Neural cell (in vitro differentiated cells): Measurements from ENCODE around the gene CDKN1B. TPM values are rescaled to one million over a fixed set of nuclear protein-coding genes. Genes with fewer than 3 reads are reported as not detected.

Experiments
- H2AFZ ChIP-seq: fragments of 200-600, 300-800 bp; sonication (generic), shearing (Covaris generic); 2 replicates; pipeline ENCODE4 v1.6.0; 2014; ENCODE audit warnings: low read depth, mild to moderate bottlenecking, antibody characterized with exemption, low read length, moderate library complexity
- H3F3A ChIP-seq: fragments of 200-600 bp; shearing (Covaris generic); 2 replicates; pipeline ENCODE4 v1.6.1; 2016; ENCODE audit warnings: mild to moderate bottlenecking, moderate library complexity, mixed read lengths, antibody characterized with exemption, low read length; ENCODE audit not compliant: insufficient read depth, poor library complexity, severe bottlenecking
- H3K27ac ChIP-seq: fragments of 200-600, 300-800 bp; sonication (generic), shearing (Covaris generic); 2 replicates; pipeline ENCODE4 v1.5.1; 2014; ENCODE audit warnings: mild to moderate bottlenecking, low read length, moderate library complexity
- H3K27me3 ChIP-seq: fragments of 300-800, 200-600 bp; sonication (generic), shearing (Covaris generic); 2 replicates; pipeline ENCODE4 v1.6.0; 2014; ENCODE audit warnings: mild to moderate bottlenecking, low read depth, low read length, moderate library complexity; ENCODE audit not compliant: insufficient read depth
- H3K36me3 ChIP-seq: fragments of 300-800, 200-600 bp; sonication (generic), shearing (Covaris generic); 2 replicates; pipeline ENCODE4 v1.5.1; 2014; ENCODE audit warnings: mild to moderate bottlenecking, antibody characterized with exemption, low read length, moderate library complexity; ENCODE audit not compliant: insufficient read depth
- H3K4me2 ChIP-seq: fragments of 300-800, 200-600 bp; sonication (generic), shearing (Covaris generic); 2 replicates; pipeline ENCODE4 v1.6.0; 2014; ENCODE audit warnings: mild to moderate bottlenecking, low read length
- H3K4me3 ChIP-seq: fragments of 300-800, 200-600 bp; sonication (generic), shearing (Covaris generic); 2 replicates; pipeline ENCODE4 v1.5.1; 2014; ENCODE audit warnings: mild to moderate bottlenecking, low read length, moderate library complexity
- H3K79me2 ChIP-seq: fragments of 200-600 bp; shearing (Covaris generic); replicated peaks from 2 replicates; pipeline ENCODE4 v1.6.0; 2014; ENCODE audit warnings: mild to moderate bottlenecking, low read length, moderate library complexity; ENCODE audit not compliant: insufficient read depth
- H3K9ac ChIP-seq: fragments of 300-800, 200-600 bp; sonication (generic), shearing (Covaris generic); 2 replicates; pipeline ENCODE4 v1.6.1; 2016; ENCODE audit warnings: mild to moderate bottlenecking, low read length, mixed read lengths
- H3K9me2 ChIP-seq: fragments of 200-600 bp; shearing (Covaris generic); 2 replicates; pipeline ENCODE4 v1.6.1; 2016; ENCODE audit warnings: mild to moderate bottlenecking, low read length, mixed read lengths; ENCODE audit not compliant: insufficient read depth
- H3K9me3 ChIP-seq: fragments of 200-600, 300-800 bp; sonication (generic), shearing (Covaris generic); 2 replicates; pipeline ENCODE4 v1.6.1; 2016; ENCODE audit warnings: mild to moderate bottlenecking, mixed run types, low read length, moderate library complexity, mixed read lengths
- H4K20me1 ChIP-seq: fragments of 200-600 bp; shearing (Covaris generic); 2 replicates; pipeline ENCODE4 v1.6.1; 2016; ENCODE audit warnings: mild to moderate bottlenecking, mixed run types; ENCODE audit not compliant: insufficient read depth
- CTCF ChIP-seq: fragments of 450-650 bp; IDR thresholded peaks from 2 replicates; pipeline ENCODE4 v1.5.1; 2014; ENCODE audit warnings: antibody characterized with exemption, mild to moderate bottlenecking, moderate library complexity; ENCODE audit not compliant: poor library complexity, severe bottlenecking
- EP300 ChIP-seq: fragments of 450-650 bp; conservative IDR thresholded peaks from 2 replicates; pipeline ENCODE4 v1.6.1; 2014; ENCODE audit warnings: antibody characterized with exemption, mild to moderate bottlenecking, moderate library complexity; ENCODE audit not compliant: poor library complexity, severe bottlenecking
- EZH2 ChIP-seq: fragments of 200-600, 300-800 bp; shearing (Covaris generic), sonication (generic); IDR thresholded peaks from 2 replicates; pipeline ENCODE4 v1.6.1; 2014; ENCODE audit warnings: antibody characterized with exemption, low read length, borderline replicate concordance, mild to moderate bottlenecking; ENCODE audit not compliant: insufficient read depth, poor library complexity, severe bottlenecking
- MXI1 ChIP-seq: fragments of 450-650 bp; conservative IDR thresholded peaks from 2 replicates; pipeline ENCODE4 v1.6.1; 2014; ENCODE audit warnings: antibody characterized with exemption, mild to moderate bottlenecking; ENCODE audit not compliant: poor library complexity, severe bottlenecking
- POLR2AphosphoS5 ChIP-seq: IDR thresholded peaks from 2 replicates; pipeline ENCODE4 v1.6.1; 2012
- RAD21 ChIP-seq: fragments of 450-650 bp; conservative IDR thresholded peaks from 2 replicates; pipeline ENCODE4 v1.6.1; 2014; ENCODE audit warnings: antibody characterized with exemption, mild to moderate bottlenecking, moderate library complexity
- REST ChIP-seq: IDR thresholded peaks from 2 replicates; pipeline ENCODE4 v1.6.1; 2012; ENCODE audit warnings: borderline replicate concordance
- SMC3 ChIP-seq: fragments of 450-650 bp; conservative IDR thresholded peaks from 2 replicates; pipeline ENCODE4 v1.6.1; 2014; ENCODE audit warnings: antibody characterized with exemption, mild to moderate bottlenecking, moderate library complexity; ENCODE audit not compliant: poor library complexity
- TAF1 ChIP-seq: IDR thresholded peaks from 2 replicates; pipeline ENCODE4 v1.6.1; 2012; ENCODE audit warnings: low read depth
- polyA plus RNA-seq: library from polyadenylated mRNA; depleted of rRNA; stranded (reverse); fragments of >200 nt; gene quantifications from 2 replicates; pipeline ENCODE4 v1.2.3, GENCODE V29; 2014

Gene CDKN1B
- polyA plus RNA-seq, 1 donor from 2014 or later = 107 TPM

GRCh38 chr12:12745576-12746211, 28.5 kb downstream of the CDKN1B start:
- H3K9ac ChIP-seq = no peak overlapping the region
- H3K4me3 ChIP-seq = no peak overlapping the region
- TF ChIP-seq CTCF (no peak), RAD21 (no peak), REST (no peak)
- no peaks in the 10 kb centered on the region for H3K36me3 ChIP-seq
- no peaks in the 10 kb centered on the region for H3K27me3 ChIP-seq
- H3K9me3 ChIP-seq = no peaks in the 10 kb centered on the region
- H3K27ac ChIP-seq = no peak overlapping the region
- no peaks in the 10 kb centered on the region for H4K20me1 ChIP-seq
- H3K4me2 ChIP-seq = no peak overlapping the region
- no peaks in the 10 kb centered on the region for H3F3A ChIP-seq
- H2AFZ ChIP-seq = no peak overlapping the region
- H3K79me2 ChIP-seq = no peaks in the 10 kb centered on the region
- no peaks in the 10 kb centered on the region for H3K9me2 ChIP-seq

- TF ChIP-seq MXI1 (no peak), EZH2 (no peak), CTCF (no peak), REST (no peak), RAD21 (no peak), SMC3 (no peak), TAF1 (no peak), EP300 (no peak), POLR2AphosphoS5 (no peak)
- Histone ChIP-seq H3K27ac (no peak overlapping the region), H3K4me2 (no peak overlapping the region), H3K9ac (no peak overlapping the region), H3K27me3 (no peaks in the 10 kb centered on the region), H4K20me1 (no peaks in the 10 kb centered on the region), H3K79me2 (no peaks in the 10 kb centered on the region), H3F3A (no peaks in the 10 kb centered on the region), H2AFZ (no peak overlapping the region), H3K9me2 (no peaks in the 10 kb centered on the region), H3K4me3 (no peak overlapping the region), H3K9me3 (no peaks in the 10 kb centered on the region), H3K36me3 (no peaks in the 10 kb centered on the region)
Observed at GRCh38 chr12:12747278-12747677, 30.1 kb downstream of the CDKN1B start.
